ENCODE results near the gene TRAF2.

GRCh38 chr9:136926749-136927148 is 40.4 kb downstream of the TRAF2 start:
- no peak for TF ChIP-seq CTCF (IDR thresholded peaks at IDR 0.05)
- TF ChIP-seq POLR2A (IDR thresholded peaks at IDR 0.05) = no peak

Data from right lobe of liver (tissue), 4 donors.